IPS-20b (cell line): Measurements from ENCODE around the gene LGALS7.

Experiments used
- H3K27ac ChIP-seq: one replicate; pipeline ENCODE4 v1.5.1; 2013; ENCODE audit warnings: low read length
- H3K27me3 ChIP-seq: 2 replicates; pipeline ENCODE4 v1.6.1; 2013; ENCODE audit warnings: mild to moderate bottlenecking, low read length, inconsistent platforms; ENCODE audit not compliant: insufficient read depth
- H3K36me3 ChIP-seq: 2 replicates; pipeline ENCODE4 v1.6.1; 2013; ENCODE audit warnings: low read depth, mild to moderate bottlenecking, inconsistent platforms, low read length, moderate library complexity; ENCODE audit not compliant: insufficient read depth
- H3K4me1 ChIP-seq: 2 replicates; pipeline ENCODE4 v1.6.1; 2013; ENCODE audit warnings: mild to moderate bottlenecking, control low read depth, inconsistent platforms, low read length, moderate library complexity; ENCODE audit not compliant: insufficient read depth
- H3K4me3 ChIP-seq: 2 replicates; pipeline ENCODE4 v1.5.1; 2013; ENCODE audit warnings: mild to moderate bottlenecking, low read length, inconsistent platforms
- H3K9ac ChIP-seq: 2 replicates; pipeline ENCODE4 v1.6.1; 2013; ENCODE audit warnings: low read depth, mild to moderate bottlenecking, inconsistent platforms, low read length, moderate library complexity
- H3K9me3 ChIP-seq: 2 replicates; pipeline ENCODE4 v1.6.1; 2013; ENCODE audit warnings: mild to moderate bottlenecking, low read depth, low read length, inconsistent platforms; ENCODE audit not compliant: insufficient read depth

The LGALS7 gene

DNA sequence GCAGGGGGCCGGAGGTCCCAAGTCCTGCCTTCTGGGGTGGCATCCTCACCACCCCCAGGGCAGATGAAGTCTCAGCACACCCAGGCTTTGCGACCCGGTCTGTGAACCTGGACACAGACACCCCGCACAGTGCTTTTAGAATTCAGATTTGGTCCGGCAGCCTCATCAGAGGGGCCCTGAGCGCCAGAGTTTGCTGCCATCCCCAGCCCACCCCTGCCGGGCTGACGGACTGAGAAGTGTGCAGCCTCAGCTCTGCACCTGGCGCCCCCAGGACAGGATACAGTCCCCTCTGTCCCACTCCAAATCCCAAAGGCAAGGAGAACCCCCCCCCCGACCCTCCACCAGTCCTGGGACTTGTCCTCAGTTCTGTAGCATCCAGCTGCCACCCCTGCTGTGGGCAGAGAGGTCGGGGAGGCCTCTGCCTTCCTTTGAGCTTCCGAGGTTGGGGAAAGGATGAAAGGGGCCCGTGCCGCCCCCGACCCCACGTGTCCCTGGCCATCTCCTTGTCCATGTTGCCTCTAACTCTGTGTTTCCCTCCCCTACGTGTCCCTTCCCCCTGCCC lies 45.9 kb downstream of the LGALS7 start:
- Histone ChIP-seq H3K4me1 (no peaks in the 10 kb centered on the region), H3K27me3 (no peaks in the 10 kb centered on the region), H3K9ac (no peak overlapping the region), H3K4me3 (no peak overlapping the region), H3K36me3 (peaks cover 75% of the 10 kb centered on the region), H3K9me3 (no peaks in the 10 kb centered on the region), H3K27ac (no peak overlapping the region)

DNA sequence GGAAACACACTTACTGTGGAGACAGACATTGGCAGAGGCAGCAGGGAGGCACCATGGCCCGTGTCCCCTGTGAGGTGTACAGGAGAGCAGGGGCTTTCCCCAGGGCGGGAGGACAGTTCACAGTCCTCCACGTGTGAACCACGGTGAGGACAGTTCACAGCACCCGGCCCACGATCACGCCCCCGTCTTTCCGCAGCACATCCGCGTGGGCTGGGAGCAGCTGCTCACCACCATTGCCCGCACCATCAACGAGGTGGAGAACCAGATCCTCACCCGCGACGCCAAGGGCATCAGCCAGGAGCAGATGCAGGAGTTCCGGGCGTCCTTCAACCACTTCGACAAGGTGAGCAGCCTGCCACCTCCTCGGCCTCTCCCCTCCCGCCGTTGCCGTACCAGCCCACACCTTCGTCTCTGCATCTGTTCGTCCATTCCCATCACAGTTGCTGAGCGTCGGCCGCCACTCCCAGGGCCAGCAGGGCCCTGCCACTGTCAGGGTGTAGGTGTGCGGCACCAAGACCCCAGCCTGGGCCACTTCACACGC lies 46.5 kb downstream of the LGALS7 start:
- Histone ChIP-seq H3K9me3 (no peaks in the 10 kb centered on the region), H3K36me3 (peaks cover 79% of the 10 kb centered on the region), H3K27me3 (no peaks in the 10 kb centered on the region), H3K4me1 (no peaks in the 10 kb centered on the region), H3K9ac (no peak overlapping the region), H3K27ac (no peak overlapping the region), H3K4me3 (no peak overlapping the region)

DNA sequence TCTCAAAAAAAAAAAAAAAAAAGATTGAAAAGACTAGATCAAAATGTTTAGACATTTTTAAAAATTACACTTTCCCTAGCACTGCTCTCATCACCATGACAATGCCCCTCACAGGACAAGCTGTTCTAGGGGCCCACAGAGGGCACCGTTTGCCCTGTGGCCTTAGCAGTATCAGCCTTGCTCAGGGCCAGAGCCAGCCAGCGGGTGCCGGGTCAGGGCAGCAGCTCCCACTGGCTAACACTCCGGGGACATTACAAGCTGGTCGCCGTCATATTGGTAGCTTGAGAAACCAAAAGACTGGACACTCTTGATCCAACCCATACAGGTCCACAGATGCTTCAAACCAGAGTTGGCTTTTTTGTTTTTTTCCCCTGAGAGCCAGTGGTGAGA lies 47.0 kb downstream of the LGALS7 start:
- Histone ChIP-seq H3K36me3 (peaks cover 79% of the 10 kb centered on the region), H3K9me3 (no peaks in the 10 kb centered on the region), H3K4me3 (no peak overlapping the region), H3K9ac (no peak overlapping the region), H3K27me3 (no peaks in the 10 kb centered on the region), H3K27ac (no peak overlapping the region), H3K4me1 (no peaks in the 10 kb centered on the region)

- H3K36me3 ChIP-seq = peaks cover 79% of the 10 kb centered on the region
- H3K9me3 ChIP-seq = no peaks in the 10 kb centered on the region
- no peak overlapping the region for H3K27ac ChIP-seq
- H3K4me3 ChIP-seq = no peak overlapping the region
- H3K9ac ChIP-seq = no peak overlapping the region
- no peaks in the 10 kb centered on the region for H3K4me1 ChIP-seq
- H3K27me3 ChIP-seq = no peaks in the 10 kb centered on the region
These were observed 47.6 kb downstream of the LGALS7 start for GRCh38 chr19:38725469-38726283.

GRCh38 chr19:38723990-38724854 lies 49.1 kb downstream of the LGALS7 start:
- H3K27me3 ChIP-seq = no peaks in the 10 kb centered on the region
- H3K9me3 ChIP-seq = no peaks in the 10 kb centered on the region
- H3K4me1 ChIP-seq = no peaks in the 10 kb centered on the region
- H3K27ac ChIP-seq = no peak overlapping the region
- H3K4me3 ChIP-seq = no peak overlapping the region
- no peak overlapping the region for H3K9ac ChIP-seq
- peaks cover 87% of the 10 kb centered on the region for H3K36me3 ChIP-seq

GRCh38 chr19:38723606-38723965 lies 49.7 kb downstream of the LGALS7 start:
- Histone ChIP-seq H3K9ac (no peak overlapping the region), H3K4me1 (no peaks in the 10 kb centered on the region), H3K36me3 (peaks cover 92% of the 10 kb centered on the region), H3K4me3 (no peak overlapping the region), H3K27ac (no peak overlapping the region), H3K9me3 (no peaks in the 10 kb centered on the region), H3K27me3 (no peaks in the 10 kb centered on the region)

DNA sequence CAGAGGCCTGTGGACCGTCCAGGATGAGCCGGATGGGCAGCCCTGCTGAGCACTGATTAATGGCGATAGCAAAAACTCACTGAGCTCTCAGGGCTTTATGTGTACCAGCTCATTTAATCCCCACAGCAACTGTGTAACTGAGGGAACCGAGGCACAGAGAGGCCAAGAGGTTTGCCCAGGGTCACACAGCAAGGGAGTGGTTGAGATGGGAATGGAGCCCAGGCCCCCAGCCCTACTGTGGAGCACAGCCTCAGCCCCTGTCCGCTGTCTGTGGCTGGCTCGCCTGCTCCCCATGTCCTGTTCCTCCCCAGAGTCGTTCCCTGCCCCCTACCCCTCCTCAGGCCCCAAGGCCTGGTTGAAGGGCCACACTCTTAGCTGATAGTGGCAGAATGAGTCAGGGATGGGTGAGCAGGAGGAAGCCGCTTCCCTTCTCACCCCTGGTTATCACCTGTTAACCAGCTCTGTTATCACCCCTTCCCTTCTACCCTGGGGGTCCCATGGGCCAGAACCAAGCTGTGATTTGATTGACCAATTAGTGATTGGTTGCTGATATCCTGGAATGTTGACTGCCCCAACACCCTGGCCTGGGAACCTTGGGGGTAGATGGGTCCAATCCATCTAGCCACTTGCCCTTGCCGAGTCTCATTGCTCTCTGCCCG lies 50.2 kb downstream of the LGALS7 start:
- no peaks in the 10 kb centered on the region for H3K27me3 ChIP-seq
- no peaks in the 10 kb centered on the region for H3K9me3 ChIP-seq
- H3K9ac ChIP-seq = no peak overlapping the region
- no peak overlapping the region for H3K4me3 ChIP-seq
- no peaks in the 10 kb centered on the region for H3K4me1 ChIP-seq
- no peak overlapping the region for H3K27ac ChIP-seq
- H3K36me3 ChIP-seq = peaks cover 96% of the 10 kb centered on the region

DNA sequence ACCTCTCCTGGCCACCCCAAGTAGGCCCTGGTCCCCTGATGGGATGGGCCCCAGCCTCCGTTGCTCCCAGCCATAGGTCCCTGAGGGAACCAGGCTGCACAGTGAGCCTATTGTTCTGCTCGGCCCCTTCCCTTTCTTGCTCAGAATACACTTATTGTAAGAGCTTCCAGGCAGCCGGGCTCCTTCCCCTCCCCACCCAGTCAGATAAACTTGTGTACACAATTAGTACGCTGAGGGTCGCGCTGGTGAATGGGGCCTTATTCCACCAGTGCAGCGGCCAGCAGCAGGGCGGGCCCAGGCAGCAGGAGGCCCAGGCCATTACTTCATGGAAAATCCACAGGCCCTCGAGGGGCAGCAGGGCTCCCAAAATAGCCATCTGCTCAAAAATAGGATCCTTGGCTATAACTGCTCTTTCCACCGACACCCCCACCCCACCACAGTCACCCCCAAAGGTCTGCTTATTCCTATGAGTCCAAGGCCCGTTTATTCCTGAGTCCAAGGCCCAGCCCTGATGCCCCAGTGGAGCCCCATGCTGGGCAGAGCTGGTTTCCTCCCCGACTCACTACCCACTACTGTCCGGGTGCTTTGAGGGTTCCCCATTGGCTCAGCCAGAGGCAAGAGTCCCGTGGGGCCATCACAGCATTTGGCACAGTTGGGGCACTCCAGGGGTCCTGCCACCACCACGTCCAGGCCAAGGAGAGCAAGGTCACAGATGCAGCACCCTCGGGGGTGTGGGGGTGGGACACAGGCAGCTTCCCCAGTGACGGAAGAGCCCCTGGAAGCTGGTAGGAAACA lies 51.1 kb downstream of the LGALS7 start:
- Histone ChIP-seq H3K4me1 (no peaks in the 10 kb centered on the region), H3K4me3 (no peak overlapping the region), H3K9ac (no peak overlapping the region), H3K27me3 (no peaks in the 10 kb centered on the region), H3K36me3 (peaks cover 98% of the 10 kb centered on the region), H3K9me3 (no peaks in the 10 kb centered on the region), H3K27ac (no peak overlapping the region)

DNA sequence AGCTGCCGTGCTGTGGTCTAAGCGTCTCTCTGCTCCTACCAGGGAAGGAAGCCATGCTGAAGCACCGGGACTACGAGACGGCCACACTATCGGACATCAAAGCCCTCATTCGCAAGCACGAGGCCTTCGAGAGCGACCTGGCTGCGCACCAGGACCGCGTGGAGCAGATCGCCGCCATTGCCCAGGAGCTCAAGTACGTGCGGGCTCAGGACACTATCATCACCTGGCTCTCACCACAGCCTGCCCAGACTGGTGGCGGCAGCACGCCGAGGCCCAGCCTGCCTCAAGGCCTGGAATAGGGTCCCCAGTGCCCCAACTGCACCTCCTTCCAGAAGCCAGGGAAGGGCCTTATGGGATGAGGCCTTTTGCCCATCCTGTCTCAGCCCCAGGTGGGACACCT lies 51.8 kb downstream of the LGALS7 start:
- H3K36me3 ChIP-seq = peaks cover 98% of the 10 kb centered on the region
- no peak overlapping the region for H3K4me3 ChIP-seq
- H3K27ac ChIP-seq = no peak overlapping the region
- H3K4me1 ChIP-seq = no peaks in the 10 kb centered on the region
- H3K9me3 ChIP-seq = no peaks in the 10 kb centered on the region
- no peak overlapping the region for H3K9ac ChIP-seq
- no peaks in the 10 kb centered on the region for H3K27me3 ChIP-seq
